HEK293 (cell line): Measurements from ENCODE around the gene ASIC1.

Source experiments
- CTCF ChIP-seq: fragments of 450-650 bp; formaldehyde crosslinking; IDR thresholded peaks from 2 replicates; pipeline ENCODE4 v1.5.1; 2016; ENCODE audit warnings: missing biosample characterization, missing genetic modification characterization
- SP7 ChIP-seq: fragments of 450-650 bp; formaldehyde crosslinking; IDR thresholded peaks from 2 replicates; pipeline ENCODE4 v1.5.1; 2016; ENCODE audit warnings: missing biosample characterization, missing genetic modification characterization
- ZFP3 ChIP-seq: fragments of 450-650 bp; formaldehyde crosslinking; IDR thresholded peaks from 2 replicates; pipeline ENCODE4 v1.5.1; 2016; ENCODE audit warnings: low read depth, missing biosample characterization, missing genetic modification characterization
- ZNF266 ChIP-seq: fragments of 450-650 bp; formaldehyde crosslinking; IDR thresholded peaks from 2 replicates; pipeline ENCODE4 v1.5.1; 2016; ENCODE audit warnings: missing biosample characterization, missing genetic modification characterization, low read depth
- ZNF792 ChIP-seq: fragments of 450-650 bp; formaldehyde crosslinking; IDR thresholded peaks from 2 replicates; pipeline ENCODE4 v1.5.1; 2016; ENCODE audit warnings: missing biosample characterization, missing genetic modification characterization
- ZNF843 ChIP-seq: fragments of 450-650 bp; formaldehyde crosslinking; IDR thresholded peaks from 2 replicates; pipeline ENCODE4 v1.5.1; 2016; ENCODE audit warnings: missing biosample characterization, missing genetic modification characterization
- TF ChIP-seq, protein P1 (sequence below): fragments of 450-650 bp; formaldehyde crosslinking; IDR thresholded peaks from 2 replicates; pipeline ENCODE4 v1.5.1; 2016; ENCODE audit warnings: missing biosample characterization, missing genetic modification characterization

GRCh38 chr12:50013361-50014147 lies 43.8 kb upstream of the ASIC1 start:
- TF ChIP-seq ZNF266 (tag by site-specific recombination) (no peak), ZNF792 (tag by site-specific recombination) (no peak), SP7 (tag by site-specific recombination) (no peak), ZFP3 (tag by site-specific recombination) (no peak), CTCF (tag by site-specific recombination) (no peak), ZNF843 (tag by site-specific recombination) (no peak)
- TF ChIP-seq, protein P1, sequence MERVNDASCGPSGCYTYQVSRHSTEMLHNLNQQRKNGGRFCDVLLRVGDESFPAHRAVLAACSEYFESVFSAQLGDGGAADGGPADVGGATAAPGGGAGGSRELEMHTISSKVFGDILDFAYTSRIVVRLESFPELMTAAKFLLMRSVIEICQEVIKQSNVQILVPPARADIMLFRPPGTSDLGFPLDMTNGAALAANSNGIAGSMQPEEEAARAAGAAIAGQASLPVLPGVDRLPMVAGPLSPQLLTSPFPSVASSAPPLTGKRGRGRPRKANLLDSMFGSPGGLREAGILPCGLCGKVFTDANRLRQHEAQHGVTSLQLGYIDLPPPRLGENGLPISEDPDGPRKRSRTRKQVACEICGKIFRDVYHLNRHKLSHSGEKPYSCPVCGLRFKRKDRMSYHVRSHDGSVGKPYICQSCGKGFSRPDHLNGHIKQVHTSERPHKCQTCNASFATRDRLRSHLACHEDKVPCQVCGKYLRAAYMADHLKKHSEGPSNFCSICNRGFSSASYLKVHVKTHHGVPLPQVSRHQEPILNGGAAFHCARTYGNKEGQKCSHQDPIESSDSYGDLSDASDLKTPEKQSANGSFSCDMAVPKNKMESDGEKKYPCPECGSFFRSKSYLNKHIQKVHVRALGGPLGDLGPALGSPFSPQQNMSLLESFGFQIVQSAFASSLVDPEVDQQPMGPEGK (tag by site-specific recombination), result no peak
